ENCODE measurements around the gene SREK1. TPM values are rescaled to one million over a fixed set of nuclear protein-coding genes. Genes with fewer than 3 reads are reported as not detected.

The SREK1 gene
- total and polyA plus RNA-seq, 9 of the 15 experiments (the other 6 are each of a cell fraction or from before 2014, with no cell fraction given), result 40.8 to 128 (median 81.9) TPM

GRCh38 chr5:66129144-66129543, 15.0 kb upstream of the SREK1 start:
- FAIRE-seq (no peak), ATAC-seq (no peak), DNase-seq (ENCODE audit: extremely low read depth in 1 of 4, low spot score in 3 of 4) (no peak)
- intact Hi-C loops (cut with micrococcal nuclease), result no loop called here
- no peak overlapping the region for H3K4me3 ChIP-seq
- ChIA-PET POLR2A (interaction anchor here (0.7 kb wide), 1 partner anchor 125 kb away, joined by 3 read pairs; no protein-coding TSS in a partner anchor), CTCF (ENCODE audit: low intra/inter-chr PET ratio) (no interaction called here)
- H3K4me1 ChIP-seq (replicated peaks in 1 of 2; ENCODE audit: control insufficient read depth in 2 of 2, insufficient read depth in 2 of 2, low read length in 2 of 2), result no peaks in the 10 kb centered on the region
- no peaks in the 10 kb centered on the region for H3K9me3 ChIP-seq (replicated peaks; ENCODE audit: control insufficient read depth, insufficient read depth, low read depth, low read length)
- H3K27me3 ChIP-seq (ENCODE audit: control insufficient read depth in 2 of 2, insufficient read depth in 2 of 2, low read length in 2 of 2), result no peaks in the 10 kb centered on the region
- H3K27ac ChIP-seq (ENCODE audit: extremely low read depth, low read depth, low read length), result no peak overlapping the region
- no peaks in the 10 kb centered on the region for H3K79me2 ChIP-seq (ENCODE audit: control insufficient read depth, insufficient read depth, low read length)
- no peaks in the 10 kb centered on the region for H3K36me3 ChIP-seq (ENCODE audit: control insufficient read depth, insufficient read depth, low read length)
- H3K4me2 ChIP-seq (ENCODE audit: insufficient read depth, low read length), result no peak overlapping the region
- H4K20me1 ChIP-seq (replicated peaks; ENCODE audit: control insufficient read depth, insufficient read depth, low read length), result no peaks in the 10 kb centered on the region
- no peak overlapping the region for H3K9ac ChIP-seq (ENCODE audit: insufficient read depth in 1 of 2, low read depth in 2 of 2, low read length in 2 of 2)
- H2AFZ ChIP-seq (ENCODE audit: low read depth, low read length), result peak overlapping the region; percentile 27; the same call in 1 of the 2 replicates
- no TSS peak for BruUV-seq (replicated peaks)
- H3K9me1 ChIP-seq (ENCODE audit: control insufficient read depth, insufficient read depth, low read length), result no peaks in the 10 kb centered on the region
- in situ Hi-C loops (cut with MboI), result no loop called here
- 6% methylated on average over 4 of the region's 4 CpGs for WGBS (ENCODE audit: insufficient coverage, low coverage, missing lambda C conversion rate)
- no peak for TF ChIP-seq ZBTB5 (IDR thresholded peaks at IDR 0.05)
- TF ChIP-seq RFX1 (IDR thresholded peaks at IDR 0.05), result peak; percentile 54
- TF ChIP-seq COPS2 (conservative IDR thresholded peaks at IDR 0.05), result no peak

GRCh38 chr5:66130493-66130892, 13.6 kb upstream of the SREK1 start:
- Histone ChIP-seq H3K79me2 (ENCODE audit: control insufficient read depth, insufficient read depth, low read length) (no peaks in the 10 kb centered on the region), H3K9me1 (ENCODE audit: control insufficient read depth, insufficient read depth, low read length) (no peaks in the 10 kb centered on the region), H3K4me2 (ENCODE audit: insufficient read depth, low read length) (no peak overlapping the region), H3K36me3 (ENCODE audit: control insufficient read depth, insufficient read depth, low read length) (no peaks in the 10 kb centered on the region), H3K4me3 (no peak overlapping the region), H4K20me1 (replicated peaks; ENCODE audit: control insufficient read depth, insufficient read depth, low read length) (no peaks in the 10 kb centered on the region), H3K27me3 (ENCODE audit: control insufficient read depth in 2 of 2, insufficient read depth in 2 of 2, low read length in 2 of 2) (no peaks in the 10 kb centered on the region), H2AFZ (ENCODE audit: low read depth, low read length) (no peak overlapping the region), H3K9me3 (replicated peaks; ENCODE audit: control insufficient read depth, insufficient read depth, low read depth, low read length) (no peaks in the 10 kb centered on the region), H3K27ac (ENCODE audit: extremely low read depth, low read depth, low read length) (no peak overlapping the region), H3K4me1 (replicated peaks in 1 of 2; ENCODE audit: control insufficient read depth in 2 of 2, insufficient read depth in 2 of 2, low read length in 2 of 2) (no peaks in the 10 kb centered on the region), H3K9ac (ENCODE audit: insufficient read depth in 1 of 2, low read depth in 2 of 2, low read length in 2 of 2) (no peak overlapping the region)
- POLR2A ChIA-PET, result interaction anchor here (0.6 kb wide), 1 partner anchor 174 kb away, joined by 3 read pairs; no protein-coding TSS in a partner anchor
- ATAC-seq, result no peak
- DNase-seq (ENCODE audit: extremely low read depth in 1 of 4, low spot score in 3 of 4), result no peak
- in situ Hi-C loops (cut with MboI) (no loop called here), intact Hi-C loops (cut with micrococcal nuclease) (no loop called here)
- WGBS (ENCODE audit: insufficient coverage, low coverage, missing lambda C conversion rate), result 57% methylated on average over 1 of the region's 1 CpG
- no peak for FAIRE-seq
- CTCF ChIA-PET (ENCODE audit: low intra/inter-chr PET ratio), result no interaction called here
- BruUV-seq (replicated peaks), result no TSS peak
- TF ChIP-seq PRDM10 (IDR thresholded peaks at IDR 0.05; ENCODE audit: partially characterized antibody) (no peak), HBP1 (CRISPR knock-in tag; IDR thresholded peaks at IDR 0.05) (no peak), NR2C2 (CRISPR knock-in tag; IDR thresholded peaks at IDR 0.05) (no peak), NR2C2 (tag; IDR thresholded peaks at IDR 0.05) (no peak), ZNF76 (CRISPR knock-in tag; IDR thresholded peaks at IDR 0.05; ENCODE audit: borderline replicate concordance) (no peak), PTBP1 (IDR thresholded peaks at IDR 0.05; ENCODE audit: low read depth, low read length) (no peak), BMI1 (IDR thresholded peaks at IDR 0.05; ENCODE audit: low read length) (no peak)
